Bronchial epithelial cell (primary cell): ENCODE data around the gene KCNH4. TPM values are rescaled to one million over a fixed set of nuclear protein-coding genes. Genes with fewer than 3 reads are reported as not detected.
A peak's percentile ranks its signal among the peaks of the same experiment; 100 is the strongest.
"Not testable (repeated sequence)": the region's sequence is repeated elsewhere in the genome, so short reads cannot be mapped to it uniquely, and the experiment has no call there.

ENCODE experiments used
- DNase-seq: peaks from one replicate; pipeline ENCODE4 v3.0.0-alpha.2; 2010; ENCODE audit warnings: low read depth
- FAIRE-seq: peaks from 2 replicates; lab custom pipeline; 2011; peaks lifted over from hg19 to GRCh38; lab: Jason Lieb, UNC
- H3K27me3 ChIP-seq: 2 replicates; pipeline ENCODE4 v1.5.1; 2011; ENCODE audit warnings: low read length; ENCODE audit not compliant: control insufficient read depth, insufficient read depth
- H3K36me3 ChIP-seq: 2 replicates; pipeline ENCODE4 v1.5.1; 2011; ENCODE audit warnings: low read length; ENCODE audit not compliant: control insufficient read depth, insufficient read depth
- H3K4me3 ChIP-seq: 2 replicates; pipeline ENCODE4 v1.5.1; 2011; ENCODE audit warnings: mild to moderate bottlenecking, low read depth, low read length, control low read depth
- CTCF ChIP-seq: IDR thresholded peaks from 2 replicates; pipeline ENCODE4 v1.5.1; 2011; ENCODE audit warnings: mild to moderate bottlenecking, moderate library complexity, low read length, control low read depth, inconsistent platforms; ENCODE audit not compliant: insufficient read depth, severe bottlenecking
- total RNA-seq: library from RNA; depleted of rRNA; stranded (reverse); fragments of >200 nt; gene quantifications from 2 replicates; pipeline ENCODE4 v1.2.1, GENCODE V29; 2014

KCNH4 gene
- total RNA-seq, 1 donor from 2014 or later: not detected

GRCh38 chr17:42187833-42188232 is 6.9 kb upstream of the KCNH4 start:
- no peak for TF ChIP-seq CTCF
- no peaks in the 10 kb centered on the region for H3K36me3 ChIP-seq
- FAIRE-seq (no peak), DNase-seq (no peak)
- H3K4me3 ChIP-seq: no peak overlapping the region
- peaks cover 2% of the 10 kb centered on the region for H3K27me3 ChIP-seq

GRCh38 chr17:42186191-42186590 is 5.2 kb upstream of the KCNH4 start:
- DNase-seq, H3K27me3 ChIP-seq, FAIRE-seq, H3K36me3 ChIP-seq, H3K4me3 ChIP-seq: not testable (repeated sequence)

GRCh38 chr17:42185621-42185930 is 4.6 kb upstream of the KCNH4 start:
- Histone ChIP-seq H3K36me3 (no peaks in the 10 kb centered on the region), H3K4me3 (no peak overlapping the region), H3K27me3 (peaks cover 13% of the 10 kb centered on the region)
- DNase-seq (no peak), FAIRE-seq (no peak)
- TF ChIP-seq CTCF: no peak

GRCh38 chr17:42184713-42185620 is 4.0 kb upstream of the KCNH4 start, which contains the start of gene HCRT:
Gene HCRT, minus strand, starts transcription at chr17:42185452. Its CDS starts 87 bp downstream, at chr17:42185365.
- no peak for TF ChIP-seq CTCF
- DNase-seq (no peak), FAIRE-seq (no peak)
- Histone ChIP-seq H3K27me3 (peaks cover 16% of the 10 kb centered on the region), H3K36me3 (no peaks in the 10 kb centered on the region), H3K4me3 (no peak within 1 kb of the TSS)

- DNase-seq (no peak), FAIRE-seq (no peak)
- peak; percentile 58 for TF ChIP-seq CTCF
- Histone ChIP-seq H3K36me3 (no peaks in the 10 kb centered on the region), H3K4me3 (peak overlapping the region; percentile 20), H3K27me3 (peaks cover 16% of the 10 kb centered on the region)
These were observed 3.1 kb upstream of the KCNH4 start for GRCh38 chr17:42183741-42184711.
